Spleen (tissue), 11 donors: Measurements from ENCODE around the gene DCLK2. TPM values are rescaled to one million over a fixed set of nuclear protein-coding genes. Genes with fewer than 3 reads are reported as not detected.

ENCODE experiments used
- DNase-seq: peaks from one replicate; pipeline ENCODE4 v3.0.0-alpha.2; 2020
- H3K27ac ChIP-seq, 8 donors: fragments of 200-600 bp; sonication (generic) in 7 of 8; 1 replicate in 4 of 8; 2 replicates in 4 of 8; pipeline versions ENCODE4 v1.5.0 to v1.8.0; 2016 to 2021; ENCODE audit warnings: inconsistent platforms in 4 of 8, mild to moderate bottlenecking in 4 of 8, moderate library complexity in 1 of 8
- H3K27me3 ChIP-seq, 7 donors: fragments of 200-600 bp; sonication (generic) in 6 of 7; replicated peaks in 1 of 7; 1 replicate in 4 of 7; 2 replicates in 3 of 7; pipeline versions ENCODE4 v1.5.0 to v1.8.0; 2016 to 2021; ENCODE audit warnings: inconsistent platforms in 3 of 7, mild to moderate bottlenecking in 1 of 7
- H3K36me3 ChIP-seq, 6 donors: fragments of 200-600 bp; sonication (generic) in 5 of 6; 1 replicate in 4 of 6; 2 replicates in 2 of 6; pipeline versions ENCODE4 v1.5.0 to v1.8.0; 2016 to 2021; ENCODE audit warnings: inconsistent platforms in 2 of 6
- H3K4me1 ChIP-seq, 6 donors: fragments of 200-600 bp; sonication (generic) in 5 of 6; 1 replicate in 3 of 6; 2 replicates in 3 of 6; pipeline versions ENCODE4 v1.5.0 to v1.8.0; 2016 to 2021; ENCODE audit warnings: inconsistent platforms in 3 of 6
- H3K4me3 ChIP-seq, 8 donors: fragments of 200-600 bp; sonication (generic) in 7 of 8; 1 replicate in 4 of 8; 2 replicates in 4 of 8; pipeline versions ENCODE4 v1.5.0 to v1.8.0; 2016 to 2021; ENCODE audit warnings: inconsistent platforms in 4 of 8, mild to moderate bottlenecking in 4 of 8, moderate library complexity in 2 of 8
- H3K9me3 ChIP-seq, 8 donors: fragments of 200-600 bp; sonication (generic) in 7 of 8; 1 replicate in 4 of 8; 2 replicates in 4 of 8; pipeline versions ENCODE4 v1.5.0 to v1.8.0; 2016 to 2021; ENCODE audit warnings: inconsistent platforms in 4 of 8
- CTCF ChIP-seq, 11 experiments: fragments of 200-600 bp in 7 of 11; fragments of 450-650 bp in 4 of 11; sonication (generic) in 4 of 11; IDR thresholded peaks in 8 of 11; conservative IDR thresholded peaks in 3 of 11; 1 replicate in 7 of 11; 2 replicates in 4 of 11; pipeline versions ENCODE4 v1.4.0 to v1.8.0; 2016 to 2021; ENCODE audit warnings: antibody characterized with exemption in 11 of 11, inconsistent platforms in 4 of 11, mild to moderate bottlenecking in 1 of 11
- POLR2A ChIP-seq, 3 donors: fragments of 450-650 bp; IDR thresholded peaks; one replicate each; pipeline ENCODE4 v1.5.1; 2017; ENCODE audit warnings: antibody characterized with exemption in 3 of 3, mild to moderate bottlenecking in 1 of 3
- POLR2AphosphoS5 ChIP-seq, 3 donors: sonication (generic); formaldehyde crosslinking; IDR thresholded peaks; one replicate each; pipeline ENCODE4 v1.5.1; 2017; ENCODE audit warnings: antibody characterized with exemption in 3 of 3
- WGBS, 5 donors: extraction: QIAGEN DNeasy Blood & Tissue Kit in 3 of 5; methylation state at CpG; one replicate each; pipeline versions ENCODE4 v1.1.5 to v1.1.7; 2013 to 2018; 5-methylcytosine and 5-hydroxymethylcytosine counted together
- intact Hi-C: fragments of 100-400 bp; cut with DNase I; formaldehyde crosslinking; loops from one replicate; pipeline ENCODE4 v1.15.0; 2023; ENCODE audit warnings: low total_unique reads
- polyA plus RNA-seq, 3 donors: library from polyadenylated mRNA; stranded (reverse); fragments of 200-250 nt; gene quantifications; one replicate each; pipeline ENCODE4 v1.2.1, GENCODE V29; 2013
- total RNA-seq, 7 donors: library from RNA; depleted of rRNA in 3 of 7; stranded (reverse); fragments of >200 nt in 3 of 7; fragmentation: NEBNext Ultra II Directional in 4 of 7; extraction: Animal tissue kit (Norgen Biotek cat#: 25700) in 4 of 7; gene quantifications; one replicate each; pipeline versions ENCODE4 v1.1.0 to v1.2.1, GENCODE V29; 2016 to 2021
- donor health status: healthy with polysubstance abuse.
- donor health status: DM: no; HTN: no; CAD: no; lungs with moderate emphysema.
- donor health status: DM: no; HTN: no; CAD: no.
- donor health status: Bipolar disorder and iron deficiency.
- donor health status: healthy.
- donor health status: DM: no; HTN: no; CAD: no.
- donor health status: DM: yes; HTN: yes; CAD: no.

Gene DCLK2
- total and polyA plus RNA-seq, 10 donors, result 0.53 to 6.1 (median 3.9) TPM

GRCh38 chr4:150087006-150087405, 8.8 kb downstream of the DCLK2 start:
- H3K27me3 ChIP-seq, result no peaks in the 10 kb centered on the region
- H3K4me3 ChIP-seq, result no peak overlapping the region
- intact Hi-C loops, result no loop called here
- no peaks in the 10 kb centered on the region for H3K4me1 ChIP-seq
- DNase-seq, result no peak
- H3K36me3 ChIP-seq, result no peaks in the 10 kb centered on the region
- whole genome bisulfite sequencing, 5 donors, result 81 to 96% (median 86%) methylated on average over 4 of the region's 4 CpGs
- TF ChIP-seq POLR2AphosphoS5 (IDR thresholded peaks at IDR 0.05), result no peak
- TF ChIP-seq POLR2A (IDR thresholded peaks at IDR 0.05), result no peak
- no peak for TF ChIP-seq CTCF (IDR thresholded peaks at IDR 0.05 in 8 of 11, conservative IDR thresholded peaks at IDR 0.05 in 3 of 11)
- H3K27ac ChIP-seq, result no peak overlapping the region
- H3K9me3 ChIP-seq, result no peaks in the 10 kb centered on the region

- no peak for DNase-seq
- Histone ChIP-seq H3K36me3 (no peaks in the 10 kb centered on the region), H3K4me3 (no peak overlapping the region), H3K4me1 (no peaks in the 10 kb centered on the region), H3K27me3 (no peaks in the 10 kb centered on the region), H3K9me3 (no peaks in the 10 kb centered on the region), H3K27ac (no peak overlapping the region)
- intact Hi-C loops, result no loop called here
- TF ChIP-seq POLR2AphosphoS5 (IDR thresholded peaks at IDR 0.05) (no peak), POLR2A (IDR thresholded peaks at IDR 0.05) (no peak), CTCF (IDR thresholded peaks at IDR 0.05 in 8 of 11, conservative IDR thresholded peaks at IDR 0.05 in 3 of 11) (no peak)
- 77 to 91% (median 83%) methylated on average over 5 of the region's 5 CpGs for WGBS, 5 donors
Measured at GRCh38 chr4:150089732-150090131, 11.5 kb downstream of the DCLK2 start.

GRCh38 chr4:150090836-150091235, 12.6 kb downstream of the DCLK2 start:
- no peak for DNase-seq
- TF ChIP-seq POLR2A (IDR thresholded peaks at IDR 0.05) (no peak), CTCF (IDR thresholded peaks at IDR 0.05 in 8 of 11, conservative IDR thresholded peaks at IDR 0.05 in 3 of 11) (no peak)
- no peak overlapping the region for H3K27ac ChIP-seq
- H3K4me1 ChIP-seq, result no peaks in the 10 kb centered on the region
- no peaks in the 10 kb centered on the region for H3K27me3 ChIP-seq
- no peaks in the 10 kb centered on the region for H3K36me3 ChIP-seq
- H3K9me3 ChIP-seq, result no peaks in the 10 kb centered on the region
- H3K4me3 ChIP-seq, result no peak overlapping the region
- intact Hi-C loops, result no loop called here
- 92 to 95% (median 94%) methylated on average over 6 of the region's 6 CpGs for WGBS, 5 donors

- intact Hi-C loops, result no loop called here
- no peaks in the 10 kb centered on the region for H3K9me3 ChIP-seq
- H3K4me1 ChIP-seq, result no peaks in the 10 kb centered on the region
- DNase-seq, result no peak
- 92 to 100% (median 95%) methylated on average over 1 of the region's 1 CpG for WGBS, 5 donors
- H3K27ac ChIP-seq, result no peak overlapping the region
- TF ChIP-seq POLR2AphosphoS5 (IDR thresholded peaks at IDR 0.05) (no peak), CTCF (IDR thresholded peaks at IDR 0.05 in 8 of 11, conservative IDR thresholded peaks at IDR 0.05 in 3 of 11) (no peak), POLR2A (IDR thresholded peaks at IDR 0.05) (no peak)
- no peak overlapping the region for H3K4me3 ChIP-seq
- H3K36me3 ChIP-seq, result no peaks in the 10 kb centered on the region
- no peaks in the 10 kb centered on the region for H3K27me3 ChIP-seq
Measured at GRCh38 chr4:150094676-150095075, 16.4 kb downstream of the DCLK2 start.
